HG03159 (cell line): ENCODE measurements around the gene CA5B.
A peak's percentile ranks its signal among the peaks of the same experiment; 100 is the strongest.
"Not testable (repeated sequence)": the region's sequence is repeated elsewhere in the genome, so short reads cannot be mapped to it uniquely, and the experiment has no call there.

Source experiments
- ATAC-seq: cut with Tn5 transposase; IDR thresholded peaks from one replicate; pipeline ENCODE4 v1.9.1; 2021; ENCODE audit warnings: mild to moderate bottlenecking, moderate library complexity; ENCODE audit not compliant: unreplicated experiment

CA5B gene

GRCh38 chrX:15812192-15812938, 74.3 kb downstream of the CA5B start:
- ATAC-seq: no peak

DNA sequence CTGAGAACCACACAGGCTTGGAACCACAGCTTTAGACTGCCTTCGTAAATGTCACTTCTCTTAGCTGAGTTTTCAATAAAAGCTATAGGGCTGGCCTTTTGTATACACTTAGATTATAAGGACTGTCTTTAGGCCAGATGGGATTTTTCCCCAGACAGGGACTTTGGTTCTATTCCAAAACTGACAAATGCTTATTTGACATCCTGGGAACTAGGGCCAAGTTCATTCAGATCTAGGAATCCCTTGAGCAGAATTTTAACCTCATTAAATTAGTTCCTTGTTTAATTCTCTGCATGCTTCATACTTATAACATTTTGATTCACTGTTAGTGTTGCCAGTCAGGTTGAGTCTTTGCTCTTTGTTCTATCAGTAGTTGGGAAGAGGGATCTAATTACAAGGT, 75.3 kb downstream of the CA5B start:
- ATAC-seq: no peak

DNA sequence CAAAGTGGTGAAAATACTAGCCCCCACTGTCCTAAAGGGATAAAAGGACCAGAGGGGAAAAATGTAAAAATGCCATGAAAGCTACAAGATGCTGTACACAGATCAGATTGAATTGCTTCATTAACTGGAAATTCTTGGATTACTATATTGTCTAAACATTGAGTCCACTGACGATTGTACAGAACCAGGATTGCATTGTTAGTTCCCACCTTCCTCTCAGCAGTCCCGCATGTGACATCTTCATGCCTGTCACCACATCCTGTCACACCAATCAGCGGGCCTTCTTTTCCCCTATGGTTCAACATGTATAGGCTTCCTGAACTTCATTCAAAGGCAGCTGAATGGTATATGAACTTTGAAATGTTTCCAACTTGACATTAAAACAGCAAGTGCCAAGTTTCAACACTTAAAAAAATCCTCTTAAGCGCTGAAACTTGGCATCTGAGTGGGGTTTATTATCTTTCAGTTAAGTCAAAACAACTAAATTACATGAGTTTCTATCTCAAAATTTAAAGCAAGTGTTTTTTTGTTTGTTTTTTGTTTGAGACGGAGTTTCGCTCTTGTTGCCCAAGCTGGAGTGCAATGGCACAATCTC, 76.8 kb downstream of the CA5B start:
- ATAC-seq: no peak

GRCh38 chrX:15815779-15816437, 77.8 kb downstream of the CA5B start:
- peak; percentile 81 for ATAC-seq

DNA sequence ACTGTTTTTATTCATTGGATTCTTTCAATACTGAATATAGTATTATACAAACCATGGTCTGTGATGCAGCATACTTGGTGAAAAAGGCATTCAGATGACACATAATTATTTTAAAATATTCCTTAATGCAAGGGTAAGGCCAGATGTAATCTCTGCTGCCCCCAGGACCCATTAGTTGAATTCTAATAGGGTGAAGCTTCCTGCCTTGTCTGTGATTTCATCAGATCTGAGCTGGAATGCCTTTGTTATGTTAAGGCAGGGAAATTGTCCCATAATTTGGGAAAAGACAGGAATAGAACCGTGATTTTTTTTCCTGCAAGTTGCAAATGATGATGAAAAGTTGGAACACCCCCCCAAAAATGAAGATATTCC, 78.4 kb downstream of the CA5B start:
- no peak for ATAC-seq

DNA sequence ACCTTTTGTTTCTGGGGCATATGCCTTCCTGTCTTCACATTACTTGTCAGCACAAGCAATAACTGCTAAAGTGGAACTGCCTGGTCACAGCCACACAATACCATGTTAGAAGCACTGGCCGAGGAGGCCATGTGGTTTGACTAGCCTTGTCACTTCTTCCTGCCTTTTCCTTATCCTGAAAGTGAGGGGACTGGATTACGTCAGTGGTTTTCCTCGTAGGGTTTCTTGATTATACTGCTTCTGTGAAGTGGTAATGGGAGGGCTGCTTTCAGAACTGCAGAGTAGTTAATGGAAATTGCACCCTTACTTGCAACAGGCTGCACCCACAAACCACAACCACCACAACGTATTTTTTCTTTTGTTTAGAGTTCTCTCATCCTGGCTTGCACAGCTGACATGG, 78.8 kb downstream of the CA5B start:
- no peak for ATAC-seq

DNA sequence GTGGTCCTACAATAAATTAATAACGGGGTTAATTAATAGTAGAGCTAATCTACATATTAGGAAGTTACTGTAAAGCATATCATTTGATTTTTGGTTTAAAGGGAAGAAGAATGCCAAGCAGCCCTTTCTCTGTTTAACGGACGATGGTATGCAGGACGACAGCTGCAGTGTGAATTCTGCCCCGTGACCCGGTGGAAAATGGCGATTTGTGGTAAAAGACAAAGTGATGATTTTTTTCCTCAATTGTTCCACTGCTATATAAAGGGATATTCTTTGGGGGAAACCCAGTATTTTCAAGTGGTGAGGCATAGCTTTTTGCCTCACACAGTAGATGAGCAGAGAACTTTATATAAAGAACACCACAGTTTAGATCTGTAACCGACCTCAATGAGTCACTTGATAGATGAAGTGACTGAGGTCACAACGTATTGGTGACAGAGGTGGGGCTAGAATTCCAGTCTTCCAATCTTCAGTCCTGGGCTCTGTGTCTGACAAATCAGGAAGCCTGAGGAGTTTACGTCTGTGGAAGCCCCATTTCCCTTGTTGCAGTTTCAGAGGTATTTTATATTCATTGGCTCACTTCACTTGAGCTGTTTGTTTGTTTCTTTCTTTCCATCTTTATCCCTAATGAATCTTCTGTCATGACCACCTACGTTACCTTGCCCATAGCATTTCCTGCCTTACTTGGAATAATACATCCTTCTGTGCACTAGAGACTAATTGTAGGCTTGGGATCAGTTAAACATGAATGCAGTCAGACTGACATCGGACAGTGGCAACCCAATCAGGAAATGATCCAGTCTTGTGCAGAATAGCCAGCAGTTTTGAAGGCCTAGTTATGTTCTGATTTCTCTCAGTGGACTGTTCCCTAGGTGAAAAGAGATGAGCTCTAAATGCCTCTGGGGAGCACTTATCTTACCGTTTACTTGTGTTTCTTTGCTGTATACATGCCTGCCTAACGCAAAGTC, 82.3 kb downstream of the CA5B start:
- ATAC-seq: no peak

DNA sequence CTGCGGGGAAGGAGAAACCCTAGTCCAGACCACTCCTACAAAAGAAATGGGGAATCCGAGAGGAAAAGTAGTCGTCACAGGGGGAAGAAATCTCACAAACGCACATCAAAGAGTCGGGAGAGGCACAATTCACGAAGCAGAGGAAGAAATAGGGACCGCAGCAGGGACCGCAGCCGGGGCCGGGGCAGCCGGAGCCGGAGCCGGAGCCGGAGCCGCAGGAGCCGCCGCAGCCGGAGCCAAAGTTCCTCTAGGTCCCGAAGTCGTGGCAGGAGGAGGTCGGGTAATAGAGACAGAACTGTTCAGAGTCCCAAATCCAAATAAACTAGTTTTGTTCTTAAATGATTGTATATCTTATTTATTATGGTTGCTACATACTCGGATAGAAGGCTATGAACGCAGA, 84.9 kb downstream of the CA5B start:
- no peak for ATAC-seq

- no peak for ATAC-seq
Measured at GRCh38 chrX:15825936-15826335, 87.9 kb downstream of the CA5B start.

DNA sequence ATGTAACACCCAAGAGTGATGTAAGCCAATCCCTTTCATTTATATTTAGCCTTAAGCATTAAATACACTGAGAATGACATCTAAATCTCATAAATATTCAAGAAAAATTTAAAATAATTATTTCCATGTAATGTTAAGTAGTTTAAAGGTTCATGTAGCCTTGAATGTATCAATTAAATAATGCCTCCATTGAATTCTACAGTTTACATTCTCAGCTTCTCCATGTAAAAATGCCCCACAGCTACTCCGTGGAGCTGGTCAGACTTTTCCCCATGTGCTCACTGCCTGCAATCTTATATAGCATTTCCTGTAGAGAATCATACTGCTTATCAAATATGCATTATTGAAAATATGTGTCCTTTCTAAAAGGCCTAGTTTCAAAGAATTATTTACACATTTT, 91.1 kb downstream of the CA5B start:
- ATAC-seq: no peak

- not testable (repeated sequence) for ATAC-seq
Measured at GRCh38 chrX:15831347-15831746, 93.3 kb downstream of the CA5B start.

GRCh38 chrX:15834053-15834452, 96.0 kb downstream of the CA5B start:
- no peak for ATAC-seq

GRCh38 chrX:15834827-15835595, 96.9 kb downstream of the CA5B start:
- ATAC-seq: no peak
